GM18505 (cell line): Measurements from ENCODE around the gene PNPLA2.

Source experiments
- ATAC-seq: cut with Tn5 transposase; IDR thresholded peaks from one replicate; pipeline ENCODE4 v1.9.1; 2021; ENCODE audit not compliant: unreplicated experiment
- POLR2A ChIP-seq: IDR thresholded peaks from 4 replicates; pipeline ENCODE4 v1.6.1; 2011; ENCODE audit warnings: borderline replicate concordance; ENCODE audit not compliant: insufficient read depth, insufficient read length; ENCODE audit errors: extremely low read depth

The PNPLA2 gene

GRCh38 chr11:847876-848275 is 29.2 kb downstream of the PNPLA2 start:
- no peak for TF ChIP-seq POLR2A
- ATAC-seq = no peak

- no peak for TF ChIP-seq POLR2A
Measured at GRCh38 chr11:848380-848931, 29.7 kb downstream of the PNPLA2 start.

GRCh38 chr11:849104-849824 is 30.6 kb downstream of the PNPLA2 start:
- TF ChIP-seq POLR2A = no peak
- no peak for ATAC-seq

More at GRCh38 chr11:848380-848931, 29.7 kb downstream of the PNPLA2 start:
- no peak for ATAC-seq

- TF ChIP-seq POLR2A = no peak
- ATAC-seq = no peak
Measured at GRCh38 chr11:849951-850774, 31.4 kb downstream of the PNPLA2 start.

GRCh38 chr11:850775-851763 is 32.4 kb downstream of the PNPLA2 start:
- ATAC-seq = no peak
- no peak for TF ChIP-seq POLR2A

GRCh38 chr11:852762-853161 is 34.0 kb downstream of the PNPLA2 start:
- TF ChIP-seq POLR2A = no peak
- no peak for ATAC-seq

- ATAC-seq = no peak
- no peak for TF ChIP-seq POLR2A
Measured at GRCh38 chr11:853682-854448, 35.2 kb downstream of the PNPLA2 start.

- no peak for ATAC-seq
- no peak for TF ChIP-seq POLR2A
Measured at GRCh38 chr11:854601-855329, 36.1 kb downstream of the PNPLA2 start.

GRCh38 chr11:855330-855674 is 36.6 kb downstream of the PNPLA2 start:
- ATAC-seq = no peak
- no peak for TF ChIP-seq POLR2A

GRCh38 chr11:855796-856195 is 37.1 kb downstream of the PNPLA2 start:
- ATAC-seq = no peak
- TF ChIP-seq POLR2A = no peak

GRCh38 chr11:856397-856796 is 37.7 kb downstream of the PNPLA2 start:
- no peak for ATAC-seq
- no peak for TF ChIP-seq POLR2A
